ENCODE data around the gene LCP2. TPM values are rescaled to one million over a fixed set of nuclear protein-coding genes. Genes with fewer than 3 reads are reported as not detected.

Gene LCP2
- total RNA-seq, 1 experiment from 2014 or later: 0.72 TPM

DNA sequence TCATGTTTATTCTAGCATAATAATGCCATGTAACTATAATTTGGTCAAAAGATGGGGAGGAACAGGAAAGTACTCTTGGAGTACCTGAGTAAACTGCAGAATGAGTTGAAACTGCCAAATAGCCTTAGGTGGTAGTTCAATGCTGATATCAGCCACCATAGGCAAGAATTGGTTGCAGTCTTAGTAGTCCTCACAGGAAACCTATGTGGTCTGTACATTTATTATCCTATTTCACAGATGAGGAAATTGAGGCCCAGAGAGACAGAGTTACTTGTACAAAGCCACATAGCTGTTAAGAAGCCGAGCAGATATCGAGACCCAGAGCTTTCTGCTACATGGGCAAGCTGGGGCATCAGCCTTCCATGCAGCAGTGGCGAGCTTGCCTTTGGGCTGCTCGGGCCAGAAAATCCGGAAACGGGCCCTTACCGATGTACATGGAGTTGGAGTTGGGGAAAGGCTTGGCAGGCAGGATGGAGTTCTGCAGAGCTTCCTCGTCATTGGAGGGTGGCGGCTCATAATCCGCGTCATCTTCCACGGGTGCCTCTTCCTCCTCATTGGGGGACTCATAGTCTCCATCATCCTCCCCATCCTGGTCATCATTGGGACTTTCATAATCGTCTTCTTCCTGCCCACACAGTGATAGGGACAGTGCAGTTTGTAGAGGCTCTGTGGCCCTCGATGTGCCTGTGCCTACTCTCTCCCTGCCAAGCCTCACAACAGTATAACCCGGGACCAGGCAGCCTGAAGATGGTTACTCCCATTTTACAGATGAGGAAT is 27.1 kb downstream of the LCP2 start (continued):
- TF ChIP-seq, protein P1, sequence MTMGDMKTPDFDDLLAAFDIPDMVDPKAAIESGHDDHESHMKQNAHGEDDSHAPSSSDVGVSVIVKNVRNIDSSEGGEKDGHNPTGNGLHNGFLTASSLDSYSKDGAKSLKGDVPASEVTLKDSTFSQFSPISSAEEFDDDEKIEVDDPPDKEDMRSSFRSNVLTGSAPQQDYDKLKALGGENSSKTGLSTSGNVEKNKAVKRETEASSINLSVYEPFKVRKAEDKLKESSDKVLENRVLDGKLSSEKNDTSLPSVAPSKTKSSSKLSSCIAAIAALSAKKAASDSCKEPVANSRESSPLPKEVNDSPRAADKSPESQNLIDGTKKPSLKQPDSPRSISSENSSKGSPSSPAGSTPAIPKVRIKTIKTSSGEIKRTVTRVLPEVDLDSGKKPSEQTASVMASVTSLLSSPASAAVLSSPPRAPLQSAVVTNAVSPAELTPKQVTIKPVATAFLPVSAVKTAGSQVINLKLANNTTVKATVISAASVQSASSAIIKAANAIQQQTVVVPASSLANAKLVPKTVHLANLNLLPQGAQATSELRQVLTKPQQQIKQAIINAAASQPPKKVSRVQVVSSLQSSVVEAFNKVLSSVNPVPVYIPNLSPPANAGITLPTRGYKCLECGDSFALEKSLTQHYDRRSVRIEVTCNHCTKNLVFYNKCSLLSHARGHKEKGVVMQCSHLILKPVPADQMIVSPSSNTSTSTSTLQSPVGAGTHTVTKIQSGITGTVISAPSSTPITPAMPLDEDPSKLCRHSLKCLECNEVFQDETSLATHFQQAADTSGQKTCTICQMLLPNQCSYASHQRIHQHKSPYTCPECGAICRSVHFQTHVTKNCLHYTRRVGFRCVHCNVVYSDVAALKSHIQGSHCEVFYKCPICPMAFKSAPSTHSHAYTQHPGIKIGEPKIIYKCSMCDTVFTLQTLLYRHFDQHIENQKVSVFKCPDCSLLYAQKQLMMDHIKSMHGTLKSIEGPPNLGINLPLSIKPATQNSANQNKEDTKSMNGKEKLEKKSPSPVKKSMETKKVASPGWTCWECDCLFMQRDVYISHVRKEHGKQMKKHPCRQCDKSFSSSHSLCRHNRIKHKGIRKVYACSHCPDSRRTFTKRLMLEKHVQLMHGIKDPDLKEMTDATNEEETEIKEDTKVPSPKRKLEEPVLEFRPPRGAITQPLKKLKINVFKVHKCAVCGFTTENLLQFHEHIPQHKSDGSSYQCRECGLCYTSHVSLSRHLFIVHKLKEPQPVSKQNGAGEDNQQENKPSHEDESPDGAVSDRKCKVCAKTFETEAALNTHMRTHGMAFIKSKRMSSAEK (CRISPR knock-in tag; IDR thresholded peaks at IDR 0.05; ENCODE audit: borderline replicate concordance): no peak
- TF ChIP-seq NR3C1 (CRISPR knock-in tag; conservative IDR thresholded peaks at IDR 0.05; ENCODE audit: low read depth) (no peak), CREB1 (CRISPR knock-in tag; IDR thresholded peaks at IDR 0.05) (no peak), TEAD1 (CRISPR knock-in tag; IDR thresholded peaks at IDR 0.05) (no peak), FOXP1 (CRISPR knock-in tag; IDR thresholded peaks at IDR 0.05; ENCODE audit: borderline replicate concordance) (no peak), TCF7 (CRISPR knock-in tag; IDR thresholded peaks at IDR 0.05; ENCODE audit: low read depth) (no peak), ZNF423 (CRISPR knock-in tag; IDR thresholded peaks at IDR 0.05) (no peak)
- TF ChIP-seq, protein P2, sequence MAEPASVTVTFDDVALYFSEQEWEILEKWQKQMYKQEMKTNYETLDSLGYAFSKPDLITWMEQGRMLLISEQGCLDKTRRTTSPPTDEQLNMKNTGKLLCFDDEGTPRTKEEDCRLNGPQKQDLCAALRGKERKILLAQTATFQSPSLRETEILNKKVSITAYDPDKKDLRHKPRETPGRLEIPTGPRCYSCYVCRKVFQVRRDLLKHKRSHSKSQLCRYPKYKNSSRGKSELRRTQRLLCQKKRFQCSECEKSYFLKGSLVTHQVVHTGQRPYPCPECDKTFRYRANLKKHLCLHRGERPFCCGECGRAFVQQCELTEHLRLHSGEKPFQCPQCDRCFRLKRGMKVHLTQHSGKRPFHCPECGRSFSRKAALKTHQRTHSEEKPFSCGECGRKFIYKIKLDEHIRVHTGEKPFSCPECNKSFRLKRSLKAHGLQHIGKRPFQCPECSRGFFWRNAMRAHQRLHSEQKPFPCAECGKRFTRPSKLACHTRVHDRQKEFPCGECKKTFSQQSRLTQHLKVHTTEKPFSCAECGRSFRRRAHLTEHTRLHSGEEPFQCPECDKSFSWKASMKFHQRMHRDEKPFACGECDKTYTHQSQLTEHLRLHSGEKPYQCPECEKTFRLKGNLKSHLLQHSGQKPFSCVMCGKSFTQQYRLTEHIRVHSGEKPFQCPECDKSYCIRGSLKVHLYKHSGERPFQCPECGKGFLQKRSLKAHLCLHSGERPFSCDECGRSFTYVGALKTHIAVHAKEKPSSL (CRISPR knock-in tag; conservative IDR thresholded peaks at IDR 0.05): no peak

DNA sequence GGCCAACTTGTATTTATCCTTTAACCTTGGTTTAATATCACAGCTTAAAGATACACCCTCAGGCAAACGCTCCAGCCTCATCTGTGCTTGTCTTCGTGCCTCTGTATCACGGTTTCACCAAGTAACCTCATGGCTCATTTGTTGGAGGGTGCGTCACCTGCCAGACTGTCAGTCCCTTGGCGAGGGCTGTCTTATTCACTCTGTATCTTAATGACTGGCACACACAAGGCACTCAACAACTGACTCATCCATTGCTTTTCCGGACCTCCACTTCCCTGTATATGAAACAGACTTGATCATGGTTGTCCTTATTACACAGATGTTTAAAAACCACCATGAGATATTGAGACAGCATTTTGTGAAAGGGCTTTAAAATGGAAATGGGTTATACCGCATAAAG is 28.0 kb downstream of the LCP2 start:
- H3K36me3 Mint-ChIP-seq: no peaks in the 10 kb centered on the region
- POLR2A ChIA-PET: no interaction called here
- no peaks in the 10 kb centered on the region for H3K9me3 Mint-ChIP-seq
- H3K27ac Mint-ChIP-seq: no peak overlapping the region; the same call in 1 of the 2 replicates
- no peak for DNase-seq (ENCODE audit: low spot score)
- CTCF ChIA-PET: interaction anchor here (0.6 to 6.1 kb wide), 6 partner anchors 9 to 134 kb away, joined by 3 to 89 read pairs (median 7); no protein-coding TSS in a partner anchor
- TF ChIP-seq, protein P2 (CRISPR knock-in tag; conservative IDR thresholded peaks at IDR 0.05): no peak
- TF ChIP-seq, protein P3, sequence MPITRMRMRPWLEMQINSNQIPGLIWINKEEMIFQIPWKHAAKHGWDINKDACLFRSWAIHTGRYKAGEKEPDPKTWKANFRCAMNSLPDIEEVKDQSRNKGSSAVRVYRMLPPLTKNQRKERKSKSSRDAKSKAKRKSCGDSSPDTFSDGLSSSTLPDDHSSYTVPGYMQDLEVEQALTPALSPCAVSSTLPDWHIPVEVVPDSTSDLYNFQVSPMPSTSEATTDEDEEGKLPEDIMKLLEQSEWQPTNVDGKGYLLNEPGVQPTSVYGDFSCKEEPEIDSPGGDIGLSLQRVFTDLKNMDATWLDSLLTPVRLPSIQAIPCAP (CRISPR knock-in tag; IDR thresholded peaks at IDR 0.05): no peak
- peaks cover 6% of the 10 kb centered on the region; the same call in 1 of the 2 replicates for H3K27me3 Mint-ChIP-seq (ENCODE audit: low read depth)
- no peak overlapping the region for H3K4me3 Mint-ChIP-seq
- peaks cover 55% of the 10 kb centered on the region for H3K4me1 Mint-ChIP-seq
- no peak for ATAC-seq

DNA sequence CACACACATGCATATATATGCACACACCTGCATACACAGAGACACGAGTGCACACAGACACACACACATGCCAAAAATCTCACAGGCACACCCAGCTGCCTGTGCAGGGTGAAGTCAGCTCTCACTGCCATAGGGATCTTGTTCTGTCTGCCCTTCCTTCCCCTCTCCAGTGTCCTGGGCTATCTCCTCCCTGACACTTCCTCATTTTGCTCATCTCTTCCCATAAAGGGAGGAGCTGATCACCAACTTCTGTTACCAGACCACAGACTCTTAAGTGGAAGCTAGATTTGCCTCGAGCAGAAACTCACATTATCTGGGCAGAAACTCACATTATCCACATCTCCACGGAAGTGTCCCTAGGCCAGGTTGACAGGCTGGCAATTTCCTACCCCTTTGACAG is 28.7 kb downstream of the LCP2 start:
- peaks cover 55% of the 10 kb centered on the region for H3K4me1 Mint-ChIP-seq
- H3K4me3 Mint-ChIP-seq: no peak overlapping the region
- H3K27me3 Mint-ChIP-seq (ENCODE audit: low read depth): peaks cover 4% of the 10 kb centered on the region; the same call in 1 of the 2 replicates
- DNase-seq (ENCODE audit: low spot score) (no peak), ATAC-seq (no peak)
- POLR2A ChIA-PET: no interaction called here
- TF ChIP-seq ZNF263 (CRISPR knock-in tag; IDR thresholded peaks at IDR 0.05; ENCODE audit: low read depth) (no peak), ZNF121 (CRISPR knock-in tag; IDR thresholded peaks at IDR 0.05) (no peak), NFYB (CRISPR knock-in tag; conservative IDR thresholded peaks at IDR 0.05; ENCODE audit: low read depth) (no peak), SP1 (CRISPR knock-in tag; conservative IDR thresholded peaks at IDR 0.05) (no peak)
- TF ChIP-seq, protein P4, sequence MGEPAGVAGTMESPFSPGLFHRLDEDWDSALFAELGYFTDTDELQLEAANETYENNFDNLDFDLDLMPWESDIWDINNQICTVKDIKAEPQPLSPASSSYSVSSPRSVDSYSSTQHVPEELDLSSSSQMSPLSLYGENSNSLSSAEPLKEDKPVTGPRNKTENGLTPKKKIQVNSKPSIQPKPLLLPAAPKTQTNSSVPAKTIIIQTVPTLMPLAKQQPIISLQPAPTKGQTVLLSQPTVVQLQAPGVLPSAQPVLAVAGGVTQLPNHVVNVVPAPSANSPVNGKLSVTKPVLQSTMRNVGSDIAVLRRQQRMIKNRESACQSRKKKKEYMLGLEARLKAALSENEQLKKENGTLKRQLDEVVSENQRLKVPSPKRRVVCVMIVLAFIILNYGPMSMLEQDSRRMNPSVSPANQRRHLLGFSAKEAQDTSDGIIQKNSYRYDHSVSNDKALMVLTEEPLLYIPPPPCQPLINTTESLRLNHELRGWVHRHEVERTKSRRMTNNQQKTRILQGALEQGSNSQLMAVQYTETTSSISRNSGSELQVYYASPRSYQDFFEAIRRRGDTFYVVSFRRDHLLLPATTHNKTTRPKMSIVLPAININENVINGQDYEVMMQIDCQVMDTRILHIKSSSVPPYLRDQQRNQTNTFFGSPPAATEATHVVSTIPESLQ (CRISPR knock-in tag; IDR thresholded peaks at IDR 0.05): no peak
- TF ChIP-seq, protein P5, sequence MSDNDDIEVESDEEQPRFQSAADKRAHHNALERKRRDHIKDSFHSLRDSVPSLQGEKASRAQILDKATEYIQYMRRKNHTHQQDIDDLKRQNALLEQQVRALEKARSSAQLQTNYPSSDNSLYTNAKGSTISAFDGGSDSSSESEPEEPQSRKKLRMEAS (CRISPR knock-in tag; IDR thresholded peaks at IDR 0.05): no peak
- TF ChIP-seq, protein P6, sequence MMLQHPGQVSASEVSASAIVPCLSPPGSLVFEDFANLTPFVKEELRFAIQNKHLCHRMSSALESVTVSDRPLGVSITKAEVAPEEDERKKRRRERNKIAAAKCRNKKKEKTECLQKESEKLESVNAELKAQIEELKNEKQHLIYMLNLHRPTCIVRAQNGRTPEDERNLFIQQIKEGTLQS (CRISPR knock-in tag; conservative IDR thresholded peaks at IDR 0.05): no peak
- no peaks in the 10 kb centered on the region for H3K9me3 Mint-ChIP-seq
- CTCF ChIA-PET: interaction anchor here (0.8 to 6.1 kb wide), 11 partner anchors 9 to 155 kb away, joined by 3 to 89 read pairs (median 5); no protein-coding TSS in a partner anchor
- no peaks in the 10 kb centered on the region for H3K36me3 Mint-ChIP-seq
- no peak overlapping the region for H3K27ac Mint-ChIP-seq

Measured in WTC11 (cell line).